ENCODE measurements around the gene HOXB7.
A peak's percentile ranks its signal among the peaks of the same experiment; 100 is the strongest.

The HOXB7 gene

GRCh38 chr17:48630925-48631692 lies 20.3 kb upstream of the HOXB7 start:
- H3K9me3 Mint-ChIP-seq, result no peaks in the 10 kb centered on the region
- H3K36me3 Mint-ChIP-seq, result no peaks in the 10 kb centered on the region
- no peak overlapping the region for H3K27ac Mint-ChIP-seq
- peaks cover 17% of the 10 kb centered on the region for H3K4me1 Mint-ChIP-seq
- CTCF ChIA-PET, result interaction anchor here (1.2 to 1.3 kb wide), 2 partner anchors 29 to 40 kb away, joined by 4 read pairs; no protein-coding TSS in a partner anchor
- H3K4me3 Mint-ChIP-seq, result no peak overlapping the region
- H3K27me3 Mint-ChIP-seq, result peaks cover 100% of the 10 kb centered on the region
- DNase-seq, result no peak

- H3K4me1 Mint-ChIP-seq, result peaks cover 20% of the 10 kb centered on the region
- CTCF ChIA-PET, result no interaction called here
- H3K27ac Mint-ChIP-seq, result no peak overlapping the region
- peaks cover 100% of the 10 kb centered on the region for H3K27me3 Mint-ChIP-seq
- no peaks in the 10 kb centered on the region for H3K9me3 Mint-ChIP-seq
- no peak overlapping the region for H3K4me3 Mint-ChIP-seq
- DNase-seq, result no peak
- no peaks in the 10 kb centered on the region for H3K36me3 Mint-ChIP-seq
Measured at GRCh38 chr17:48630009-48630924, 19.4 kb upstream of the HOXB7 start.

GRCh38 chr17:48629411-48629759 lies 18.6 kb upstream of the HOXB7 start:
- CTCF ChIA-PET, result interaction anchor here (1.2 kb wide), 1 partner anchor 18 kb away, joined by 4 read pairs; no protein-coding TSS in a partner anchor
- Mint-ChIP-seq H3K4me3 (no peak overlapping the region), H3K27ac (no peak overlapping the region), H3K27me3 (peaks cover 100% of the 10 kb centered on the region), H3K4me1 (peaks cover 20% of the 10 kb centered on the region), H3K36me3 (no peaks in the 10 kb centered on the region), H3K9me3 (no peaks in the 10 kb centered on the region)
- DNase-seq, result no peak

GRCh38 chr17:48628649-48629410 lies 18.0 kb upstream of the HOXB7 start:
- peaks cover 100% of the 10 kb centered on the region for H3K27me3 Mint-ChIP-seq
- H3K36me3 Mint-ChIP-seq, result no peaks in the 10 kb centered on the region
- DNase-seq, result no peak
- no peak overlapping the region for H3K27ac Mint-ChIP-seq
- H3K9me3 Mint-ChIP-seq, result no peaks in the 10 kb centered on the region
- peaks cover 23% of the 10 kb centered on the region for H3K4me1 Mint-ChIP-seq
- H3K4me3 Mint-ChIP-seq, result no peak overlapping the region
- CTCF ChIA-PET, result interaction anchor here (1.2 kb wide), 1 partner anchor 19 kb away, joined by 4 read pairs; no protein-coding TSS in a partner anchor

- CTCF ChIA-PET, result interaction anchor here (0.7 kb wide), 1 partner anchor 9 kb away, joined by 3 read pairs; no protein-coding TSS in a partner anchor
Measured at GRCh38 chr17:48627623-48628521, 17.1 kb upstream of the HOXB7 start.

GRCh38 chr17:48627118-48627597 lies 16.3 kb upstream of the HOXB7 start:
- no peaks in the 10 kb centered on the region for H3K9me3 Mint-ChIP-seq
- peaks cover 17% of the 10 kb centered on the region for H3K4me1 Mint-ChIP-seq
- H3K27me3 Mint-ChIP-seq, result peaks cover 100% of the 10 kb centered on the region
- DNase-seq, result no peak
- no peak overlapping the region for H3K27ac Mint-ChIP-seq
- CTCF ChIA-PET, result interaction anchor here (0.7 to 2.5 kb wide), 4 partner anchors 8 to 124 kb away, joined by 3 to 13 read pairs (median 8); partner anchors contain the start of gene HOXB8
- no peaks in the 10 kb centered on the region for H3K36me3 Mint-ChIP-seq
- no peak overlapping the region for H3K4me3 Mint-ChIP-seq

More at GRCh38 chr17:48627623-48628521, 17.1 kb upstream of the HOXB7 start:
- H3K27me3 Mint-ChIP-seq, result peaks cover 100% of the 10 kb centered on the region
- DNase-seq, result no peak
- H3K4me1 Mint-ChIP-seq, result peaks cover 19% of the 10 kb centered on the region
- H3K9me3 Mint-ChIP-seq, result no peaks in the 10 kb centered on the region
- H3K36me3 Mint-ChIP-seq, result no peaks in the 10 kb centered on the region
- H3K27ac Mint-ChIP-seq, result no peak overlapping the region
- H3K4me3 Mint-ChIP-seq, result no peak overlapping the region

GRCh38 chr17:48626245-48627117 lies 15.7 kb upstream of the HOXB7 start, which contains the start of gene HOXB9:
HOXB9 (minus strand) TSS chr17:48626358; CDS start chr17:48626269, 89 bp downstream.
- Mint-ChIP-seq H3K27ac (no peak within 1 kb of the TSS), H3K36me3 (no peaks in the 10 kb centered on the region), H3K9me3 (no peaks in the 10 kb centered on the region), H3K4me3 (peak within 1 kb of the TSS; percentile 64), H3K27me3 (peaks cover 100% of the 10 kb centered on the region), H3K4me1 (peaks cover 17% of the 10 kb centered on the region)
- CTCF ChIA-PET, result interaction anchor here (1.7 to 2.5 kb wide), 3 partner anchors 10 to 125 kb away, joined by 4 to 13 read pairs (median 11); partner anchors contain the start of gene HOXB8
- DNase-seq, result peak; percentile 47

- Mint-ChIP-seq H3K36me3 (no peaks in the 10 kb centered on the region), H3K4me3 (peak overlapping the region; percentile 64), H3K4me1 (peaks cover 17% of the 10 kb centered on the region), H3K27me3 (peaks cover 100% of the 10 kb centered on the region), H3K27ac (no peak overlapping the region), H3K9me3 (no peaks in the 10 kb centered on the region)
- DNase-seq, result peak; percentile 49
- CTCF ChIA-PET, result interaction anchor here (1.0 to 2.5 kb wide), 5 partner anchors 11 to 126 kb away, joined by 3 to 13 read pairs (median 4); partner anchors contain the start of gene HOXB8
Measured at GRCh38 chr17:48625495-48626244, 14.9 kb upstream of the HOXB7 start.

- Mint-ChIP-seq H3K9me3 (no peaks in the 10 kb centered on the region), H3K4me1 (peaks cover 17% of the 10 kb centered on the region), H3K27me3 (peaks cover 100% of the 10 kb centered on the region), H3K36me3 (no peaks in the 10 kb centered on the region), H3K4me3 (no peak overlapping the region), H3K27ac (no peak overlapping the region)
- CTCF ChIA-PET, result interaction anchor here (0.7 to 2.5 kb wide), 6 partner anchors 10 to 127 kb away, joined by 3 to 13 read pairs (median 4); partner anchors contain the start of gene HOXB8
- peak; percentile 41 for DNase-seq
Measured at GRCh38 chr17:48624544-48625494, 14.0 kb upstream of the HOXB7 start.

GRCh38 chr17:48624118-48624517 lies 13.3 kb upstream of the HOXB7 start:
- no peak overlapping the region for H3K27ac Mint-ChIP-seq
- H3K4me1 Mint-ChIP-seq, result peaks cover 22% of the 10 kb centered on the region
- no peaks in the 10 kb centered on the region for H3K36me3 Mint-ChIP-seq
- no peaks in the 10 kb centered on the region for H3K9me3 Mint-ChIP-seq
- H3K4me3 Mint-ChIP-seq, result no peak overlapping the region
- peaks cover 100% of the 10 kb centered on the region for H3K27me3 Mint-ChIP-seq
- no peak for DNase-seq
- CTCF ChIA-PET, result interaction anchor here (0.7 to 2.8 kb wide), 3 partner anchors 13 to 54 kb away, joined by 3 to 12 read pairs (median 3); no protein-coding TSS in a partner anchor

All from activated naive CD4-positive, alpha-beta T cell treated with anti-CD3 and anti-CD28 coated beads, Interleukin-2, amount 10 ng/mL, durations not matched to agents 7 days and 5 days (primary cell).